ENCODE results near the gene PBXIP1. TPM values are rescaled to one million over a fixed set of nuclear protein-coding genes. Genes with fewer than 3 reads are reported as not detected.

Gene PBXIP1
- total and polyA plus RNA-seq, 10 of the 15 experiments (the other 5 are each of a cell fraction or from before 2014, with no cell fraction given) = 0.63 to 25.6 (median 15.4) TPM

DNA sequence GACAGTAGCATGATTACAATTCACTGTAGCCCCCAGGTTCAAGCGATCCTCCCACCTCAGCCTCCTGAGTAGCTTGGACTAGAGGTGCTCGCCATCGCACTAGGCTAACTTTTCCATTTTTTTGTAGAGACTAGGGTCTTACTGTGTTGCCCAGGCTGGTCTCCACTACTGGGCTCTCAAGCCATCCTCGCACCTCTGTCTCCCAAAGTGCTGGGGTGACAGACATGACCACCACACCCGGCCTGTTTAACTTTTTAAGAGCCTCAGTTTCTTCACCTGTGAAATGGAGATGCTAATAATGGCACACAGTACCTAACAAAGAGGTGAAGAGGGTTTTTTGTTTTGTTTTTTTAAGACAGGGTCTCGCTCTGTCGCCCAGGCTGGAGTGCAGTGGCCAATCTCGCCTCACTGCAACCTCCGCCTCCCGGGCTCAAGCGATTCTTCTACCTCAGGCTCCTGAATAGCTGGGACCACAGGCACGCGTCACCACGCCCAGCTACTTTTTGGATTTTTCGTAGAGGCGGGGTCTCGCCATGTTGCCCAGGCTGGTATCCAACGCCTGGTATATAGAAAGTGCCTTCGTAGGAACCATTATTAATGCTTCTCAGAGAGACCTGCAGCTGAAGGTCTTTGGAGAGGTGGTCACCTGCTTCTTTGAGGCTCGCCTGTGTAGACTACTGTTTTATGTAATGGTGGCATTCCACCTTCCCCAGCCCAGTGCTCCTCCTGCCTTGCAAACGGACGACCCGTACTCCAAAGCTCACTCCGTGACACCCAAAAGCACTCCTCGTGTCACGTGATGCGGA is 19.9 kb downstream of the PBXIP1 start:
- POLR2A ChIA-PET = interaction anchor here (0.6 to 2.9 kb wide), 26 partner anchors 9 to 943 kb away, joined by 3 to 19 read pairs (median 5); partner anchors contain the start of genes ADAR, CKS1B, FLAD1 and KCNN3
- BruUV-seq (replicated peaks) = TSS peak; percentile 52
- TF ChIP-seq BRCA1 (IDR thresholded peaks at IDR 0.05; ENCODE audit: low read depth, low read length) = no peak
- peak; percentile 98 for TF ChIP-seq RAD51 (IDR thresholded peaks at IDR 0.05)
- TF ChIP-seq SMARCA5 (IDR thresholded peaks at IDR 0.05) = no peak
- TF ChIP-seq, protein P1, sequence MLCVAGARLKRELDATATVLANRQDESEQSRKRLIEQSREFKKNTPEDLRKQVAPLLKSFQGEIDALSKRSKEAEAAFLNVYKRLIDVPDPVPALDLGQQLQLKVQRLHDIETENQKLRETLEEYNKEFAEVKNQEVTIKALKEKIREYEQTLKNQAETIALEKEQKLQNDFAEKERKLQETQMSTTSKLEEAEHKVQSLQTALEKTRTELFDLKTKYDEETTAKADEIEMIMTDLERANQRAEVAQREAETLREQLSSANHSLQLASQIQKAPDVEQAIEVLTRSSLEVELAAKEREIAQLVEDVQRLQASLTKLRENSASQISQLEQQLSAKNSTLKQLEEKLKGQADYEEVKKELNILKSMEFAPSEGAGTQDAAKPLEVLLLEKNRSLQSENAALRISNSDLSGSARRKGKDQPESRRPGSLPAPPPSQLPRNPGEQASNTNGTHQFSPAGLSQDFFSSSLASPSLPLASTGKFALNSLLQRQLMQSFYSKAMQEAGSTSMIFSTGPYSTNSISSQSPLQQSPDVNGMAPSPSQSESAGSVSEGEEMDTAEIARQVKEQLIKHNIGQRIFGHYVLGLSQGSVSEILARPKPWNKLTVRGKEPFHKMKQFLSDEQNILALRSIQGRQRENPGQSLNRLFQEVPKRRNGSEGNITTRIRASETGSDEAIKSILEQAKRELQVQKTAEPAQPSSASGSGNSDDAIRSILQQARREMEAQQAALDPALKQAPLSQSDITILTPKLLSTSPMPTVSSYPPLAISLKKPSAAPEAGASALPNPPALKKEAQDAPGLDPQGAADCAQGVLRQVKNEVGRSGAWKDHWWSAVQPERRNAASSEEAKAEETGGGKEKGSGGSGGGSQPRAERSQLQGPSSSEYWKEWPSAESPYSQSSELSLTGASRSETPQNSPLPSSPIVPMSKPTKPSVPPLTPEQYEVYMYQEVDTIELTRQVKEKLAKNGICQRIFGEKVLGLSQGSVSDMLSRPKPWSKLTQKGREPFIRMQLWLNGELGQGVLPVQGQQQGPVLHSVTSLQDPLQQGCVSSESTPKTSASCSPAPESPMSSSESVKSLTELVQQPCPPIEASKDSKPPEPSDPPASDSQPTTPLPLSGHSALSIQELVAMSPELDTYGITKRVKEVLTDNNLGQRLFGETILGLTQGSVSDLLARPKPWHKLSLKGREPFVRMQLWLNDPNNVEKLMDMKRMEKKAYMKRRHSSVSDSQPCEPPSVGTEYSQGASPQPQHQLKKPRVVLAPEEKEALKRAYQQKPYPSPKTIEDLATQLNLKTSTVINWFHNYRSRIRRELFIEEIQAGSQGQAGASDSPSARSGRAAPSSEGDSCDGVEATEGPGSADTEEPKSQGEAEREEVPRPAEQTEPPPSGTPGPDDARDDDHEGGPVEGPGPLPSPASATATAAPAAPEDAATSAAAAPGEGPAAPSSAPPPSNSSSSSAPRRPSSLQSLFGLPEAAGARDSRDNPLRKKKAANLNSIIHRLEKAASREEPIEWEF (IDR thresholded peaks at IDR 0.05; ENCODE audit: insufficient replicate concordance, low read depth, low read length) = no peak
- TF ChIP-seq DPF2 (IDR thresholded peaks at IDR 0.05) = no peak
- TF ChIP-seq HCFC1 (IDR thresholded peaks at IDR 0.05; ENCODE audit: low read length) = no peak
- no peak for TF ChIP-seq NR2C1 (IDR thresholded peaks at IDR 0.05)
- TF ChIP-seq, protein P2, sequence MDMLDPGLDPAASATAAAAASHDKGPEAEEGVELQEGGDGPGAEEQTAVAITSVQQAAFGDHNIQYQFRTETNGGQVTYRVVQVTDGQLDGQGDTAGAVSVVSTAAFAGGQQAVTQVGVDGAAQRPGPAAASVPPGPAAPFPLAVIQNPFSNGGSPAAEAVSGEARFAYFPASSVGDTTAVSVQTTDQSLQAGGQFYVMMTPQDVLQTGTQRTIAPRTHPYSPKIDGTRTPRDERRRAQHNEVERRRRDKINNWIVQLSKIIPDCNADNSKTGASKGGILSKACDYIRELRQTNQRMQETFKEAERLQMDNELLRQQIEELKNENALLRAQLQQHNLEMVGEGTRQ (IDR thresholded peaks at IDR 0.05; ENCODE audit: borderline replicate concordance, low read depth, low read length) = peak; percentile 76
- TF ChIP-seq, protein P3, sequence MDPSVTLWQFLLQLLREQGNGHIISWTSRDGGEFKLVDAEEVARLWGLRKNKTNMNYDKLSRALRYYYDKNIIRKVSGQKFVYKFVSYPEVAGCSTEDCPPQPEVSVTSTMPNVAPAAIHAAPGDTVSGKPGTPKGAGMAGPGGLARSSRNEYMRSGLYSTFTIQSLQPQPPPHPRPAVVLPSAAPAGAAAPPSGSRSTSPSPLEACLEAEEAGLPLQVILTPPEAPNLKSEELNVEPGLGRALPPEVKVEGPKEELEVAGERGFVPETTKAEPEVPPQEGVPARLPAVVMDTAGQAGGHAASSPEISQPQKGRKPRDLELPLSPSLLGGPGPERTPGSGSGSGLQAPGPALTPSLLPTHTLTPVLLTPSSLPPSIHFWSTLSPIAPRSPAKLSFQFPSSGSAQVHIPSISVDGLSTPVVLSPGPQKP (IDR thresholded peaks at IDR 0.05; ENCODE audit: low read depth, low read length) = no peak
- no peak for TF ChIP-seq TARDBP (IDR thresholded peaks at IDR 0.05; ENCODE audit: borderline replicate concordance)
- no peak for TF ChIP-seq MYC (IDR thresholded peaks at IDR 0.05; ENCODE audit: insufficient read depth, insufficient read length, insufficient replicate concordance, low read length, severe bottlenecking)
- no peak for TF ChIP-seq ESRRA (IDR thresholded peaks at IDR 0.05; ENCODE audit: low read length)
- no peak for TF ChIP-seq POLR2AphosphoS2 (IDR thresholded peaks at IDR 0.05; ENCODE audit: low read depth, low read length)
- TF ChIP-seq, protein P4, sequence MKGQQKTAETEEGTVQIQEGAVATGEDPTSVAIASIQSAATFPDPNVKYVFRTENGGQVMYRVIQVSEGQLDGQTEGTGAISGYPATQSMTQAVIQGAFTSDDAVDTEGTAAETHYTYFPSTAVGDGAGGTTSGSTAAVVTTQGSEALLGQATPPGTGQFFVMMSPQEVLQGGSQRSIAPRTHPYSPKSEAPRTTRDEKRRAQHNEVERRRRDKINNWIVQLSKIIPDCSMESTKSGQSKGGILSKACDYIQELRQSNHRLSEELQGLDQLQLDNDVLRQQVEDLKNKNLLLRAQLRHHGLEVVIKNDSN (IDR thresholded peaks at IDR 0.05; ENCODE audit: borderline replicate concordance, extremely low read length, insufficient read depth, low read depth, low read length) = peak; percentile 92

More for the DNA sequence above, 19.9 kb downstream of the PBXIP1 start:
- peak overlapping the region; percentile 100 for H3K27ac ChIP-seq (ENCODE audit: control insufficient read depth, insufficient read depth)
- 2% methylated on average over 27 of the region's 27 CpGs for WGBS (ENCODE audit: insufficient coverage, insufficient replicate concordance, low lambda C conversion rate, missing lambda C conversion rate)
- intact Hi-C loops (cut with micrococcal nuclease; ENCODE audit: unreplicated experiment) = loop anchor here (2.0 kb wide), 2 partner anchors 25 to 65 kb away; partner anchors contain the start of gene PYGO2
- no peaks in the 10 kb centered on the region for H4K20me1 ChIP-seq (ENCODE audit: control insufficient read depth, insufficient read depth)
- SMC1A ChIA-PET (ENCODE audit: uncharacterized antibody, unreplicated experiment) = interaction anchor here (0.8 to 3.2 kb wide), 14 partner anchors 10 to 264 kb away, joined by 3 to 14 read pairs (median 4); partner anchors contain the start of genes KCNN3 and PBXIP1
- peaks cover 0 to 3% of the 10 kb centered on the region in 2 experiments; a peak in 1 of 4 replicates for H3K36me3 ChIP-seq (ENCODE audit: control insufficient read depth in 2 of 2, insufficient read depth in 2 of 2, low read length in 1 of 2)
- CTCF ChIA-PET = interaction anchor here (0.6 to 3.5 kb wide), 27 partner anchors 15 to 601 kb away, joined by 3 to 20 read pairs (median 5); partner anchors contain the start of genes ADAM15, FLAD1, KRTCAP2 and PBXIP1
- DNase-seq (ENCODE audit: low read depth, low spot score) (no peak), FAIRE-seq (no peak), ATAC-seq (peak; percentile 2; the same call in 1 of the 3 replicates)
- no peaks in the 10 kb centered on the region for H3K9me3 ChIP-seq (replicated peaks; ENCODE audit: control insufficient read depth, insufficient read depth, low read length)
- peaks cover 55% of the 10 kb centered on the region for H3K79me2 ChIP-seq (ENCODE audit: control insufficient read depth, insufficient read depth, low read length)
- H3K4me2 ChIP-seq (ENCODE audit: control insufficient read depth, insufficient read depth) = peak overlapping the region; percentile 97
- H3K4me1 ChIP-seq (ENCODE audit: control insufficient read depth, insufficient read depth, low read length) = peaks cover 31% of the 10 kb centered on the region
- in situ Hi-C loops (cut with MboI) = no loop called here
- RAD21 ChIA-PET (ENCODE audit: unreplicated experiment) = interaction anchor here (0.6 to 2.6 kb wide), 22 partner anchors 9 to 1043 kb away, joined by 3 to 12 read pairs (median 4); partner anchors contain the start of genes ARHGEF2, CKS1B, KCNN3 and PBXIP1
- H3K4me3 ChIP-seq = peak overlapping the region; percentile 87
- no peaks in the 10 kb centered on the region for H3K27me3 ChIP-seq (replicated peaks in 1 of 2; ENCODE audit: control insufficient read depth in 2 of 2, insufficient read depth in 2 of 2, low read length in 1 of 2)
- H2AFZ ChIP-seq (ENCODE audit: control insufficient read depth, low read depth, low read length) = peak overlapping the region; percentile 100
- peak overlapping the region; percentile 97 for H3K9ac ChIP-seq (ENCODE audit: control insufficient read depth, insufficient read depth, low read length)
